Activated CD4-positive, alpha-beta T cell treated with anti-CD3 and anti-CD28 coated beads, Interleukin-2, amount 50 U/mL, for 4 hours (primary cell): Measurements from ENCODE around the gene EBI3.
"Not testable (repeated sequence)": the region's sequence is repeated elsewhere in the genome, so short reads cannot be mapped to it uniquely, and the experiment has no call there.

Experiments used
- DNase-seq, 2 experiments: peaks; one replicate each; pipeline ENCODE4 v3.0.0-alpha.2; 2020

Gene EBI3

DNA sequence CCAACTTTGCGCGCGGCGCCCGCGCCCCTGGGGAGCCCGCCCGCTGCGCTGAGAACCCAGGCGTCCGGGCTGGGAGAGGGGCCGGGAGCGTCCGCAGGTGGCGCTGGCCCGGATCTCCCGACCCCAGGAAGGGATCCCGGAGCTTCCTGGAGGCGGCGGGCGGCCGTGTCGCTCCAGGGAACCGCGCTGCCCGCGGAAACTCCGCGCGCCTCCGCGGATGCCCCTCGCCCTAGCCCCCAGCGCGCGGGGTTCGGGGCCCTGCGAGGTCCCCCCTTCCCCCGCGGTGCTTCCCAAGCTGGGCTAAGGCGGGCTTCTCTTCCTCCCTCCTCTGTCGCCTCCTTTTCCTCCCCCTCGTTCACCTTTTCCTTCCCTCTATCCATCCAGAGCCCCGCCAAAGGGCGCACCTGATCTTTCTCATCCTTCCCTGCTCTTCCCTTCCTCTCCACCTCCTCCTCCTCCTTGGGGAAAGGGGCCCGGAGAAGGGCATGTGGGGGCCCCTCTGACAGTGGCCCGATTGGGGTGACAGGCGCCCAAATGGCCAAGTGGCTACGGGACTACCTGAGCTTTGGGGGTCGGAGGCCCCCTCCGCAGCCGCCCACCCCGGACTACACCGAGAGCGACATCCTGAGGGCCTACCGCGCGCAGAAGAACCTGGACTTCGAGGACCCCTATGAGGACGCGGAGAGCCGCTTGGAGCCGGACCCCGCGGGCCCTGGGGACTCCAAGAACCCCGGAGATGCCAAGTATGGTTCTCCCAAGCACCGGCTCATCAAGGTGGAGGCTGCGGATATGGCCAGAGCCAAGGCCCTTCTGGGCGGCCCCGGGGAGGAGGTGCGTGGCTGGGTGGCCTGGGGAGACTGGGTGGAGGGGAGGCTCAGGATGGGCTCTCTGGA is 50.5 kb downstream of the EBI3 start:
- no peak for DNase-seq

DNA sequence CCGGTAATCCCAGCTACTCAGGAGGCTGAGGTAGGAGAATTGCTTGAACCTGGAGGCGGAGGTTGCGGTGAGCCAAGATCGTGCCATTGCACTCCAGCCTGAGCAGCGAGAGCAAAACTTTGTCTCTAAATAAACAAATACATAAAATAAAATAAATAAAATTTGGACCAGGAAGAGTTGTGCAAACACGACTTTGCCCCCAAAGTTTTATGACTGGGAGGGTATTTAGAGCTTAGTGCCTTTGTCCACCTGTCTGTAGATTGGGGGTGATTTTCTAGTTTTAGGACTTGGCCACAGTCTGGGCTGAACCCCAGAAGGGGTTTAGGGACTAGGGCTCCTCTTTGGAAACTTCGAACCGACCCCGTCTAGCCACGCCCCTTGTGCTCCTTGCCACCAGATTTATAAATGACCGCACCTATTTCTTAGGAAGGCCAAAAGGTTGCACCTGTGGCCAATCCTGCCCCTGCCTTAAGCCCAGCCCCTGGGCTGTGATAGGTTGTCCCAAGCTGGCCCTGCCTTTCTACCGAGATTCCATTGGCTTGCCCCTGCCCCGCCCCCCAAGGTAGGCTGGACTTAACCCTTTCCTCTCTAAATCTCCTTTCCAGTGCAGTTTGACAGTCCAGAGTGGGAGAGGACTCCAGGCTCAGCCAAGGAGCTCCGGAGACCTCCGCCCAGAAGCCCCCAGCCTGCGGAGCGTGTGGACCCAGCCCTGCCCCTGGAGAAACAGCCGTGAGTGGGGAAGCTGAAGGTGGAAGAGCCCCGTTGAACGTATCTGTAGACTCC is 55.0 kb downstream of the EBI3 start:
- DNase-seq: no peak

DNA sequence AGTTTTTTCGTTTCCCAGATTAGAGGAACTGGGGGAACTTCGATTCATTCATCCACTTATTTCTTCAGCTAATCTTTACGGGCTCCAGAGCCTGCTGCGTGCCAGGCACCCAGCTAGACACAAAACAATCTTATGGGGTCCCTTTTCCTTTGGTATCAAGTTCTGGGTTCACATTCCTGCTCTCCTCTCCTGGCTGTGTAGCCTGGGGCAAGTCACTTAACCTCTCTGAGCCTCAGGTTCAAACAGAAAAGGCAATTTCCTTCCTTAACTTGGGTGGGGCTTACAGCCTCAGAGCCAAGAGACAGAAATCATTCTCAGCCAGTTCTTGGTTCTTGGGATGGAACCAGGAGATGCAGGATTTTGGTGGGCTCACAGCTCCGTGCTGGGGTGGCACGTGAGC is 55.7 kb downstream of the EBI3 start:
- no peak for DNase-seq

DNA sequence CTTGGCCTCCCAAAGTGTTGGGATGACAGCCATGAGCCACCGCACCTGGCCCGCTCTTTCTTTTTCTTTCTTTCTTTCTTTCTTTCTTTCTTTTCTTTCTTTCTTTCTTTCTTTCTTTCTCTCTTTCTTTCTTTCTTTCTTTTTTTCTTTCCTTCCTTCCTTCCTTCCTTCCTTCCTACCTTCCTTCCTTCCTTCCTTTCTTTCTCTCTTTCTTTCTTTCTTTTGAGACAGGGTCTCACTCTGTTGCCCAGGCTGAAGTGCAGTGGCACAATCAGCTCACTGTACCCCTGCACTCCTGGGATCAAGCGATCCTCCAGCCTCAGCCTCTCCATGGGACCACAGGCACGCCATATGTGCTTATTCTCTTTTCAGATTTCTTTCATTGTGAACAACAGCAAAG is 56.8 kb downstream of the EBI3 start:
- DNase-seq: not testable (repeated sequence)
